GM23338 (cell line): ENCODE measurements around the gene DTNA. TPM values are rescaled to one million over a fixed set of nuclear protein-coding genes. Genes with fewer than 3 reads are reported as not detected.
"Not testable (repeated sequence)": the region's sequence is repeated elsewhere in the genome, so short reads cannot be mapped to it uniquely, and the experiment has no call there.

Experiments used
- ATAC-seq: fragments of 200-7000 bp; cut with Tn5 transposase; 3 replicates; pipeline ENCODE4 v1.9.1; 2020
- DNase-seq: peaks from one replicate; pipeline ENCODE4 v3.0.0-alpha.2; 2015; ENCODE audit warnings: low spot score
- H2AFZ ChIP-seq: fragments of 200-600 bp; sonication (generic); 2 replicates; pipeline ENCODE4 v1.8.0; 2016; ENCODE audit warnings: antibody characterized with exemption, mild to moderate bottlenecking, moderate library complexity
- H3F3A ChIP-seq: fragments of 200-600 bp; sonication (generic); replicated peaks from 2 replicates; pipeline ENCODE4 v1.8.0; 2017; ENCODE audit warnings: antibody characterized with exemption, mixed run types, low read depth
- H3K27ac ChIP-seq: fragments of 200-600 bp; sonication (generic); 2 replicates; pipeline ENCODE4 v1.6.1; 2016; ENCODE audit warnings: low read depth
- H3K27me3 ChIP-seq: fragments of 200-600 bp; sonication (generic); 2 replicates; pipeline ENCODE4 v1.8.0; 2016; ENCODE audit warnings: mild to moderate bottlenecking, mixed run types, moderate library complexity; ENCODE audit not compliant: insufficient read depth
- H3K36me3 ChIP-seq: fragments of 200-600 bp; sonication (generic); 2 replicates; pipeline ENCODE4 v1.8.0; 2016; ENCODE audit warnings: mild to moderate bottlenecking; ENCODE audit not compliant: insufficient read depth
- H3K4me1 ChIP-seq: fragments of 200-600 bp; sonication (generic); 2 replicates; pipeline ENCODE4 v1.8.0; 2016; ENCODE audit warnings: mild to moderate bottlenecking, moderate library complexity; ENCODE audit not compliant: insufficient read depth
- H3K4me2 ChIP-seq: fragments of 200-600 bp; sonication (generic); 2 replicates; pipeline ENCODE4 v1.7.1; 2017; ENCODE audit warnings: mixed run types
- H3K4me3 ChIP-seq: fragments of 200-600 bp; sonication (generic); 2 replicates; pipeline ENCODE4 v1.6.1; 2016; ENCODE audit warnings: mixed run types
- H3K79me2 ChIP-seq: fragments of 200-600 bp; sonication (generic); replicated peaks from 2 replicates; pipeline ENCODE4 v1.8.0; 2017; ENCODE audit warnings: mild to moderate bottlenecking; ENCODE audit not compliant: insufficient read depth
- H3K9me2 ChIP-seq: fragments of 200-600 bp; sonication (generic); 2 replicates; pipeline ENCODE4 v1.8.0; 2017; ENCODE audit not compliant: insufficient read depth
- H4K20me1 ChIP-seq: fragments of 200-600 bp; sonication (generic); replicated peaks from 2 replicates; pipeline ENCODE4 v1.8.0; 2017; ENCODE audit warnings: mild to moderate bottlenecking; ENCODE audit not compliant: insufficient read depth
- H3K27ac Mint-ChIP-seq: 2 replicates; pipeline ENCODE4 v1.8.0; 2020; ENCODE audit warnings: inconsistent platforms, mild to moderate bottlenecking, moderate library complexity, mixed read lengths
- H3K27me3 Mint-ChIP-seq: 3 replicates; pipeline ENCODE4 v1.8.0; 2022; ENCODE audit warnings: low read depth, mild to moderate bottlenecking, moderate library complexity, mixed read lengths, inconsistent platforms; ENCODE audit not compliant: insufficient read depth, poor library complexity
- H3K36me3 Mint-ChIP-seq: 3 replicates; pipeline ENCODE4 v1.8.0; 2021; ENCODE audit warnings: low read depth, mild to moderate bottlenecking, inconsistent platforms, moderate library complexity, mixed read lengths
- H3K4me1 Mint-ChIP-seq: 3 replicates; pipeline ENCODE4 v1.8.0; 2020; ENCODE audit warnings: mild to moderate bottlenecking, inconsistent platforms, mixed read lengths
- H3K4me3 Mint-ChIP-seq: 3 replicates; pipeline ENCODE4 v1.8.0; 2021; ENCODE audit warnings: moderate library complexity, mild to moderate bottlenecking, inconsistent platforms, mixed read lengths
- H3K9me3 Mint-ChIP-seq: 3 replicates; pipeline ENCODE4 v1.8.0; 2020; ENCODE audit warnings: moderate library complexity, mild to moderate bottlenecking, inconsistent platforms, mixed read lengths
- CREB1 ChIP-seq: fragments of 250-450 bp; sonication (Bioruptor Pico); IDR thresholded peaks from 2 replicates; pipeline ENCODE4 v1.5.0; 2020; ENCODE audit warnings: low read depth, mild to moderate bottlenecking, moderate library complexity
- CTCF ChIP-seq, 2 experiments: fragments of 200-600 bp in 1 of 2; sonication (generic) in 1 of 2; conservative IDR thresholded peaks; 2 replicates each; pipeline versions ENCODE4 v1.5.1 to v1.6.1; 2016 to 2017; ENCODE audit warnings: antibody characterized with exemption in 2 of 2, low read depth in 2 of 2, mild to moderate bottlenecking in 2 of 2, moderate library complexity in 1 of 2
- ETS1 ChIP-seq: IDR thresholded peaks from 2 replicates; pipeline ENCODE4 v1.6.1; 2016; ENCODE audit warnings: antibody characterized with exemption
- EZH2 ChIP-seq: fragments of 200-600 bp; sonication (generic); IDR thresholded peaks from one replicate; pipeline ENCODE4 v1.8.0; 2017; ENCODE audit warnings: antibody characterized with exemption, mild to moderate bottlenecking, low read depth; ENCODE audit not compliant: unreplicated experiment
- EZH2phosphoT487 ChIP-seq: fragments of 200-600 bp; sonication (generic); IDR thresholded peaks from one replicate; pipeline ENCODE4 v1.8.1; 2018; ENCODE audit warnings: antibody characterized with exemption; ENCODE audit not compliant: unreplicated experiment
- JUNB ChIP-seq: IDR thresholded peaks from one replicate; pipeline ENCODE4 v1.6.1; 2016; ENCODE audit warnings: antibody characterized with exemption; ENCODE audit not compliant: unreplicated experiment
- NANOG ChIP-seq: IDR thresholded peaks from 2 replicates; pipeline ENCODE4 v1.6.1; 2016; ENCODE audit warnings: antibody characterized with exemption, borderline replicate concordance
- POLR2AphosphoS5 ChIP-seq: IDR thresholded peaks from 2 replicates; pipeline ENCODE4 v1.6.1; 2016; ENCODE audit warnings: antibody characterized with exemption, low read depth
- STAT1 ChIP-seq: IDR thresholded peaks from one replicate; pipeline ENCODE4 v1.6.1; 2016; ENCODE audit warnings: antibody characterized with exemption; ENCODE audit not compliant: unreplicated experiment
- ZNF114 ChIP-seq: fragments of 250-450 bp; sonication (Bioruptor Pico); IDR thresholded peaks from 2 replicates; pipeline ENCODE4 v1.5.0; 2020; ENCODE audit warnings: mild to moderate bottlenecking, moderate library complexity
- ZNF331 ChIP-seq: fragments of 250-450 bp; sonication (Bioruptor Pico); IDR thresholded peaks from 2 replicates; pipeline ENCODE4 v1.5.0; 2020; ENCODE audit warnings: low read depth, mild to moderate bottlenecking, moderate library complexity
- ZNF462 ChIP-seq: fragments of 250-450 bp; sonication (Bioruptor Pico); IDR thresholded peaks from 2 replicates; pipeline ENCODE4 v1.5.0; 2020; ENCODE audit warnings: mild to moderate bottlenecking, moderate library complexity
- polyA plus RNA-seq: library from polyadenylated mRNA; unstranded; fragments of >200 nt; fragmentation: Nextera tagmentation; extraction: Ambion mirVana; gene quantifications from 2 replicates; pipeline ENCODE4 v1.2.1, GENCODE V29; 2016
- total RNA-seq: library from RNA; depleted of rRNA; stranded (reverse); fragments of >200 nt; shearing (Covaris generic); gene quantifications from 2 replicates; pipeline ENCODE4 v1.2.3, GENCODE V29; 2014

The DTNA gene
- total and polyA plus RNA-seq, 2 experiments from 2014 or later, result 11.5 to 25.1 TPM

GRCh38 chr18:34906985-34907384 is 196.9 kb downstream of the DTNA start:
- DNase-seq, H3K27ac ChIP-seq, H3K79me2 ChIP-seq, H3K36me3 Mint-ChIP-seq, H3K4me1 ChIP-seq, H3K4me3 ChIP-seq, H3K27me3 ChIP-seq, ATAC-seq, H3K4me1 Mint-ChIP-seq, H3K27me3 Mint-ChIP-seq, H4K20me1 ChIP-seq, H3K4me3 Mint-ChIP-seq, H3K27ac Mint-ChIP-seq, H2AFZ ChIP-seq, H3F3A ChIP-seq, H3K36me3 ChIP-seq, H3K4me2 ChIP-seq, H3K9me2 ChIP-seq: not testable (repeated sequence)
- peaks cover 15% of the 10 kb centered on the region for H3K9me3 Mint-ChIP-seq

GRCh38 chr18:34909637-34910364 is 199.7 kb downstream of the DTNA start:
- H3K9me2 ChIP-seq, result peaks cover 9% of the 10 kb centered on the region; the same call in 1 of the 2 replicates
- H3K4me3 ChIP-seq, result no peak overlapping the region
- peak overlapping the region; percentile 39; the same call in 1 of the 2 replicates for H2AFZ ChIP-seq
- TF ChIP-seq NANOG (no peak), JUNB (no peak), STAT1 (no peak), ETS1 (no peak), ZNF114 (CRISPR knock-in tag) (no peak), CREB1 (CRISPR knock-in tag) (no peak), CTCF (conservative IDR thresholded peaks at IDR 0.05; ENCODE audit: low read depth in 2 of 2) (no peak), ZNF462 (CRISPR knock-in tag) (no peak), ZNF331 (CRISPR knock-in tag) (no peak), POLR2AphosphoS5 (no peak), EZH2 (no peak), EZH2phosphoT487 (no peak)
- Mint-ChIP-seq H3K9me3 (peaks cover 15% of the 10 kb centered on the region), H3K27me3 (peaks cover 2% of the 10 kb centered on the region), H3K4me3 (no peak overlapping the region), H3K36me3 (peaks cover 4% of the 10 kb centered on the region; the same call in 1 of the 3 replicates), H3K27ac (no peak overlapping the region), H3K4me1 (0 out of 3 replicates have a peak, but pooled peaks cover 4% of the 10 kb centered on the region)
- no peak for DNase-seq
- H3K79me2 ChIP-seq, result no peaks in the 10 kb centered on the region
- H3K27me3 ChIP-seq, result no peaks in the 10 kb centered on the region
- H3K4me1 ChIP-seq, result no peaks in the 10 kb centered on the region
- no peak overlapping the region for H3K4me2 ChIP-seq
- H4K20me1 ChIP-seq, result no peaks in the 10 kb centered on the region
- no peaks in the 10 kb centered on the region for H3F3A ChIP-seq
- H3K36me3 ChIP-seq, result no peaks in the 10 kb centered on the region
- H3K27ac ChIP-seq, result no peak overlapping the region
- ATAC-seq, result no peak
